Measurements from ENCODE around the gene PTPRCAP.
"Not testable (repeated sequence)": the region's sequence is repeated elsewhere in the genome, so short reads cannot be mapped to it uniquely, and the experiment has no call there.

Gene PTPRCAP

GRCh38 chr11:67409261-67409666, 28.2 kb downstream of the PTPRCAP start:
- peak; percentile 79 for DNase-seq (ENCODE audit: low spot score)

- DNase-seq (ENCODE audit: low spot score): no peak
Measured at GRCh38 chr11:67408437-67409200, 28.9 kb downstream of the PTPRCAP start.

GRCh38 chr11:67407688-67408163, 29.8 kb downstream of the PTPRCAP start:
- no peak for DNase-seq (ENCODE audit: low spot score)

- DNase-seq (ENCODE audit: low spot score): no peak
Measured at GRCh38 chr11:67406969-67407687, 30.4 kb downstream of the PTPRCAP start.

GRCh38 chr11:67406420-67406968, 31.0 kb downstream of the PTPRCAP start:
- no peak for DNase-seq (ENCODE audit: low spot score)

- DNase-seq (ENCODE audit: low spot score): no peak
Measured at GRCh38 chr11:67405688-67406339, 31.7 kb downstream of the PTPRCAP start.

GRCh38 chr11:67405196-67405567, 32.3 kb downstream of the PTPRCAP start:
- no peak for DNase-seq (ENCODE audit: low spot score)

- DNase-seq (ENCODE audit: low spot score): no peak
Measured at GRCh38 chr11:67404515-67405195, 32.8 kb downstream of the PTPRCAP start.

- not testable (repeated sequence) for DNase-seq (ENCODE audit: low spot score)
Measured at GRCh38 chr11:67403085-67403484, 34.4 kb downstream of the PTPRCAP start.

- DNase-seq (ENCODE audit: low spot score): not testable (repeated sequence)
Measured at GRCh38 chr11:67402192-67402839, 35.2 kb downstream of the PTPRCAP start.

- DNase-seq (ENCODE audit: low spot score): peak; percentile 97
Measured at GRCh38 chr11:67401495-67402191, 35.8 kb downstream of the PTPRCAP start, which contains the start of gene PPP1CA. TSS of gene PPP1CA (minus strand) at chr11:67401858. CDS start at chr11:67401782, 76 bp downstream.

- no peak for DNase-seq (ENCODE audit: low spot score)
Measured at GRCh38 chr11:67400942-67401494, 36.5 kb downstream of the PTPRCAP start.

- DNase-seq (ENCODE audit: low spot score): no peak
Measured at GRCh38 chr11:67400251-67400941, 37.1 kb downstream of the PTPRCAP start.

GRCh38 chr11:67398661-67399563, 38.6 kb downstream of the PTPRCAP start:
- no peak for DNase-seq (ENCODE audit: low spot score)

GRCh38 chr11:67397986-67398660, 39.4 kb downstream of the PTPRCAP start:
- DNase-seq (ENCODE audit: low spot score): no peak

GRCh38 chr11:67397536-67397935, 39.9 kb downstream of the PTPRCAP start:
- no peak for DNase-seq (ENCODE audit: low spot score)

- no peak for DNase-seq (ENCODE audit: low spot score)
Measured at GRCh38 chr11:67396587-67397389, 40.7 kb downstream of the PTPRCAP start.

Measured in germinal center (tissue), 1 donor.